Ishikawa (cell line): ENCODE results near the gene RNF169.

Experiments
- CEBPB ChIP-seq: IDR thresholded peaks from 2 replicates; pipeline ENCODE4 v1.6.1; 2012
- CREB1 ChIP-seq: IDR thresholded peaks from 2 replicates; pipeline ENCODE4 v1.6.1; 2012; ENCODE audit warnings: low read depth
- EGR1 ChIP-seq: IDR thresholded peaks from 2 replicates; pipeline ENCODE4 v1.6.1; 2012
- EP300 ChIP-seq: IDR thresholded peaks from 2 replicates; pipeline ENCODE4 v1.6.1; 2012; ENCODE audit warnings: borderline replicate concordance
- FOXM1 ChIP-seq: IDR thresholded peaks from 2 replicates; pipeline ENCODE4 v1.6.1; 2012; ENCODE audit warnings: low read depth, borderline replicate concordance
- MAX ChIP-seq: IDR thresholded peaks from 2 replicates; pipeline ENCODE4 v1.6.1; 2012
- NFIC ChIP-seq: IDR thresholded peaks from 2 replicates; pipeline ENCODE4 v1.6.1; 2012
- RAD21 ChIP-seq: IDR thresholded peaks from 2 replicates; pipeline ENCODE4 v1.6.1; 2012; ENCODE audit warnings: low read depth
- TAF1 ChIP-seq: IDR thresholded peaks from 2 replicates; pipeline ENCODE4 v1.6.1; 2012; ENCODE audit warnings: low read depth, mild to moderate bottlenecking
- TCF12 ChIP-seq: IDR thresholded peaks from 2 replicates; pipeline ENCODE4 v1.6.1; 2012; ENCODE audit warnings: low read depth
- TEAD4 ChIP-seq: IDR thresholded peaks from 2 replicates; pipeline ENCODE4 v1.6.1; 2012
- USF1 ChIP-seq: IDR thresholded peaks from 2 replicates; pipeline ENCODE4 v1.6.1; 2012
- YY1 ChIP-seq: IDR thresholded peaks from 2 replicates; pipeline ENCODE4 v1.6.1; 2012; ENCODE audit warnings: low read depth
- ZBTB7A ChIP-seq: IDR thresholded peaks from 2 replicates; pipeline ENCODE4 v1.6.1; 2012; ENCODE audit warnings: low read depth
- TF ChIP-seq, protein P1 (sequence below): IDR thresholded peaks from 2 replicates; pipeline ENCODE4 v1.6.1; 2012; ENCODE audit warnings: low read depth, mild to moderate bottlenecking

The RNF169 gene

GRCh38 chr11:74791333-74792100 is 42.9 kb downstream of the RNF169 start:
- TF ChIP-seq ZBTB7A: no peak
- TF ChIP-seq CEBPB: no peak
- TF ChIP-seq, protein P1, sequence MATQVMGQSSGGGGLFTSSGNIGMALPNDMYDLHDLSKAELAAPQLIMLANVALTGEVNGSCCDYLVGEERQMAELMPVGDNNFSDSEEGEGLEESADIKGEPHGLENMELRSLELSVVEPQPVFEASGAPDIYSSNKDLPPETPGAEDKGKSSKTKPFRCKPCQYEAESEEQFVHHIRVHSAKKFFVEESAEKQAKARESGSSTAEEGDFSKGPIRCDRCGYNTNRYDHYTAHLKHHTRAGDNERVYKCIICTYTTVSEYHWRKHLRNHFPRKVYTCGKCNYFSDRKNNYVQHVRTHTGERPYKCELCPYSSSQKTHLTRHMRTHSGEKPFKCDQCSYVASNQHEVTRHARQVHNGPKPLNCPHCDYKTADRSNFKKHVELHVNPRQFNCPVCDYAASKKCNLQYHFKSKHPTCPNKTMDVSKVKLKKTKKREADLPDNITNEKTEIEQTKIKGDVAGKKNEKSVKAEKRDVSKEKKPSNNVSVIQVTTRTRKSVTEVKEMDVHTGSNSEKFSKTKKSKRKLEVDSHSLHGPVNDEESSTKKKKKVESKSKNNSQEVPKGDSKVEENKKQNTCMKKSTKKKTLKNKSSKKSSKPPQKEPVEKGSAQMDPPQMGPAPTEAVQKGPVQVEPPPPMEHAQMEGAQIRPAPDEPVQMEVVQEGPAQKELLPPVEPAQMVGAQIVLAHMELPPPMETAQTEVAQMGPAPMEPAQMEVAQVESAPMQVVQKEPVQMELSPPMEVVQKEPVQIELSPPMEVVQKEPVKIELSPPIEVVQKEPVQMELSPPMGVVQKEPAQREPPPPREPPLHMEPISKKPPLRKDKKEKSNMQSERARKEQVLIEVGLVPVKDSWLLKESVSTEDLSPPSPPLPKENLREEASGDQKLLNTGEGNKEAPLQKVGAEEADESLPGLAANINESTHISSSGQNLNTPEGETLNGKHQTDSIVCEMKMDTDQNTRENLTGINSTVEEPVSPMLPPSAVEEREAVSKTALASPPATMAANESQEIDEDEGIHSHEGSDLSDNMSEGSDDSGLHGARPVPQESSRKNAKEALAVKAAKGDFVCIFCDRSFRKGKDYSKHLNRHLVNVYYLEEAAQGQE: no peak
- no peak for TF ChIP-seq EP300
- no peak for TF ChIP-seq MAX
- no peak for TF ChIP-seq EGR1
- TF ChIP-seq USF1: no peak
- TF ChIP-seq CREB1: no peak
- no peak for TF ChIP-seq NFIC
- no peak for TF ChIP-seq RAD21
- TF ChIP-seq TCF12: no peak
- no peak for TF ChIP-seq TEAD4
- no peak for TF ChIP-seq YY1
- no peak for TF ChIP-seq TAF1
- TF ChIP-seq FOXM1: no peak

DNA sequence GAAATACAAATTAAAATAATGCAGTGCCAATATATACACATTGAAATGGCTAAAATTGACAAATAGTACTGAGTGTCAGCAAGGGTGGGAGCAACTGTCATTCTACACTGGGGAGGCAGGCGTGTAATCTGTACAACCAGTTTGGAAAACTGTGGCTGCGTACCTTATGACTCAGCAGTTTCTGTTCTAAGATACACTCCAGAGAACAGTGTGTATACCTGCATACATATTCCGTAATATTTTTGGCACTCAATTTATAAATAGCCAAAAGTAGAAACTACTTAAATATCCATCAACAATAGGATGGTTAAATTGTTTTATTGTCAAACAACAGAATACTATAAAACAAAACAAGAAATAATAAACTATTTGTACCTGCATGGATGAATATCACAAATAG is 57.6 kb downstream of the RNF169 start:
- TF ChIP-seq NFIC (no peak), USF1 (no peak), RAD21 (no peak), CREB1 (no peak)
- TF ChIP-seq, protein P1: no peak

GRCh38 chr11:74809801-74810200 is 61.2 kb downstream of the RNF169 start:
- TF ChIP-seq CEBPB (no peak), FOXM1 (no peak)

GRCh38 chr11:74815966-74816365 is 67.3 kb downstream of the RNF169 start:
- TF ChIP-seq NFIC (no peak), EGR1 (no peak), TEAD4 (no peak), TCF12 (no peak), TAF1 (no peak), CEBPB (no peak), USF1 (no peak), RAD21 (no peak), EP300 (no peak), CREB1 (no peak), MAX (no peak), ZBTB7A (no peak)
- TF ChIP-seq, protein P1: no peak
